Nephron (organoid): ENCODE results near the gene CROCC2.

Source experiments
- H3K27ac Mint-ChIP-seq, 3 experiments: 2 replicates each; pipeline ENCODE4 v1.8.0; 2020; ENCODE audit warnings: mixed read lengths in 3 of 3, mild to moderate bottlenecking in 2 of 3, moderate library complexity in 1 of 3
- H3K27me3 Mint-ChIP-seq: 2 replicates; pipeline ENCODE4 v1.8.0; 2021; ENCODE audit warnings: low read depth, mild to moderate bottlenecking, moderate library complexity, mixed read lengths
- H3K36me3 Mint-ChIP-seq: 2 replicates; pipeline ENCODE4 v1.8.0; 2020; ENCODE audit warnings: low read depth, mixed read lengths
- H3K4me1 Mint-ChIP-seq: 2 replicates; pipeline ENCODE4 v1.8.0; 2020; ENCODE audit warnings: mixed read lengths
- H3K4me3 Mint-ChIP-seq, 3 experiments: 2 replicates each; pipeline ENCODE4 v1.8.0; 2020; ENCODE audit warnings: mild to moderate bottlenecking in 3 of 3, mixed read lengths in 3 of 3, moderate library complexity in 2 of 3
- H3K9me3 Mint-ChIP-seq: 2 replicates; pipeline ENCODE4 v1.8.0; 2020; ENCODE audit warnings: mixed read lengths
- TF ChIP-seq, protein P1 (sequence below), 3 experiments: fragments of 200-600 bp; sonication (generic); IDR thresholded peaks; one replicate each; pipeline ENCODE4 v1.5.0; 2021; ENCODE audit warnings: antibody characterized with exemption in 3 of 3; ENCODE audit not compliant: unreplicated experiment in 3 of 3

Gene CROCC2

GRCh38 chr2:240997856-240998705 is 91.9 kb downstream of the CROCC2 start, which contains the start of gene SNED1:
SNED1 (plus strand) TSS chr2:240998618; CDS start chr2:240998838, 220 bp downstream.
- H3K9me3 Mint-ChIP-seq, result no peaks in the 10 kb centered on the region
- peaks cover 16% of the 10 kb centered on the region for H3K36me3 Mint-ChIP-seq
- peak within 1 kb of the TSS; percentile 77 to 85 (median 83) for H3K4me3 Mint-ChIP-seq
- H3K27ac Mint-ChIP-seq, result peak within 1 kb of the TSS; percentile 48 to 83 (median 57)
- peaks cover 38% of the 10 kb centered on the region for H3K4me1 Mint-ChIP-seq
- TF ChIP-seq, protein P1, sequence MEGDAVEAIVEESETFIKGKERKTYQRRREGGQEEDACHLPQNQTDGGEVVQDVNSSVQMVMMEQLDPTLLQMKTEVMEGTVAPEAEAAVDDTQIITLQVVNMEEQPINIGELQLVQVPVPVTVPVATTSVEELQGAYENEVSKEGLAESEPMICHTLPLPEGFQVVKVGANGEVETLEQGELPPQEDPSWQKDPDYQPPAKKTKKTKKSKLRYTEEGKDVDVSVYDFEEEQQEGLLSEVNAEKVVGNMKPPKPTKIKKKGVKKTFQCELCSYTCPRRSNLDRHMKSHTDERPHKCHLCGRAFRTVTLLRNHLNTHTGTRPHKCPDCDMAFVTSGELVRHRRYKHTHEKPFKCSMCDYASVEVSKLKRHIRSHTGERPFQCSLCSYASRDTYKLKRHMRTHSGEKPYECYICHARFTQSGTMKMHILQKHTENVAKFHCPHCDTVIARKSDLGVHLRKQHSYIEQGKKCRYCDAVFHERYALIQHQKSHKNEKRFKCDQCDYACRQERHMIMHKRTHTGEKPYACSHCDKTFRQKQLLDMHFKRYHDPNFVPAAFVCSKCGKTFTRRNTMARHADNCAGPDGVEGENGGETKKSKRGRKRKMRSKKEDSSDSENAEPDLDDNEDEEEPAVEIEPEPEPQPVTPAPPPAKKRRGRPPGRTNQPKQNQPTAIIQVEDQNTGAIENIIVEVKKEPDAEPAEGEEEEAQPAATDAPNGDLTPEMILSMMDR (IDR thresholded peaks at IDR 0.05; ENCODE audit: unreplicated experiment in 3 of 3), result no peak
- peaks cover 36% of the 10 kb centered on the region for H3K27me3 Mint-ChIP-seq

GRCh38 chr2:240998706-240998994 is 92.5 kb downstream of the CROCC2 start:
- Mint-ChIP-seq H3K4me3 (peak overlapping the region in 1 of 3 experiments; percentile 62), H3K27me3 (peaks cover 36% of the 10 kb centered on the region), H3K36me3 (peaks cover 22% of the 10 kb centered on the region), H3K9me3 (peaks cover 3% of the 10 kb centered on the region), H3K27ac (no peak overlapping the region), H3K4me1 (peaks cover 35% of the 10 kb centered on the region)
- TF ChIP-seq, protein P1 (IDR thresholded peaks at IDR 0.05; ENCODE audit: unreplicated experiment in 3 of 3), result no peak

DNA sequence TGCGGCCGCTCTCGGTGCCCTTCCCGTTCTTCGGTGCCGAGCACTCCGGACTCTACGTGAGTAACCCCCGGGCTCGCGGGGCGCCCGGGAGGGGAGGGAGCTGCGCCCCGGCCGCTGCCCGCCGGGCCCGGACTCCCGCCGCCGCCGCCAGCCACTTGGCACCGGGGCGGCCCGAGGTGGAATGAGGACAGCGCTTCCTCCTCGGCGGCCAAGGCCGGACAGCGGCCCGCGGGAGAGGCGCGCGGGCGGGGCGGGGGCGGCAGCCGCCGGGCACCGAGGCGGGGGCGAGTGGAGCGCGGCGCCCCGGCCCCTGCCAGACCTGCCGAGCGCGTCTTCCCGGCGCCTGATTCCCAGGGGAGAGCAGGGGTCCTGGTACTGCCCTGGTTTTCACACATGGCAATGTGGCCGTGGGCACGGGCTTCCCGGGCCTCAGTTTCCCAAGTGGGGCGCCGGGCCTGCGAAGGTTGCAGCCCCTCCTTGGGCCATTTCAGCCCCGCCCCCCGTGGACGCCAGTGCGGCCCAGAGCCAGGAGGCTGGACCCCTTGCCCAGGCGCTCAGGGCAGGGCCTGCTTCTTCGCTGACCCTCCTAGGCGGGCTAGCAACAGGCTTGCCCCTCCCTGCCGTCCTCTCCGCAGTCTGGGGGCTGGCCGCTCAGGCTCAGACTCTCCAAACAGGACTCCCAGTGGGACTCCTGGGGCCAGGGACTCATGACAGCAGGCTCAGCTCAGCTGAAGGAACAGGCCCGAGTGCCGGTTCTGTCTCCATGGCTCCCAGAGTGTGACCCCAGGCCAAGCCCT is 93.1 kb downstream of the CROCC2 start:
- H3K9me3 Mint-ChIP-seq, result peaks cover 8% of the 10 kb centered on the region
- peak overlapping the region; percentile 76 to 81 (median 77) for H3K4me3 Mint-ChIP-seq
- H3K27ac Mint-ChIP-seq, result no peak overlapping the region
- peaks cover 35% of the 10 kb centered on the region for H3K4me1 Mint-ChIP-seq
- H3K27me3 Mint-ChIP-seq, result peaks cover 40% of the 10 kb centered on the region
- peaks cover 28% of the 10 kb centered on the region for H3K36me3 Mint-ChIP-seq
- TF ChIP-seq, protein P1 (IDR thresholded peaks at IDR 0.05; ENCODE audit: unreplicated experiment in 3 of 3), result no peak

- Mint-ChIP-seq H3K4me1 (peaks cover 30% of the 10 kb centered on the region), H3K27ac (peak overlapping the region in 1 of 3 experiments; percentile 49), H3K4me3 (peak overlapping the region; percentile 76 to 81 (median 77)), H3K9me3 (peaks cover 8% of the 10 kb centered on the region), H3K27me3 (peaks cover 38% of the 10 kb centered on the region), H3K36me3 (peaks cover 33% of the 10 kb centered on the region)
- TF ChIP-seq, protein P1 (IDR thresholded peaks at IDR 0.05; ENCODE audit: unreplicated experiment in 3 of 3), result no peak
Measured at GRCh38 chr2:240999873-241000541, 93.9 kb downstream of the CROCC2 start.

- peak overlapping the region in 1 of 3 experiments; percentile 49 for H3K27ac Mint-ChIP-seq
- peaks cover 40% of the 10 kb centered on the region for H3K36me3 Mint-ChIP-seq
- peak overlapping the region; percentile 76 to 81 (median 77) for H3K4me3 Mint-ChIP-seq
- peaks cover 16% of the 10 kb centered on the region for H3K9me3 Mint-ChIP-seq
- H3K27me3 Mint-ChIP-seq, result peaks cover 36% of the 10 kb centered on the region
- TF ChIP-seq, protein P1 (IDR thresholded peaks at IDR 0.05; ENCODE audit: unreplicated experiment in 3 of 3), result no peak
- peaks cover 21% of the 10 kb centered on the region for H3K4me1 Mint-ChIP-seq
Measured at GRCh38 chr2:241000831-241001321, 94.7 kb downstream of the CROCC2 start.
